Lower leg skin (tissue), 3 donors: Measurements from ENCODE around the gene CNTROB.

Source experiments
- POLR2A ChIP-seq, 2 donors: fragments of 450-650 bp; IDR thresholded peaks; one replicate each; pipeline ENCODE4 v1.6.1; 2016 to 2017; ENCODE audit warnings: antibody characterized with exemption in 2 of 2, mild to moderate bottlenecking in 1 of 2, moderate library complexity in 1 of 2
- TF ChIP-seq, protein P1 (sequence below), 3 donors: fragments of 450-650 bp; IDR thresholded peaks; one replicate each; pipeline ENCODE4 v1.5.1; 2016; ENCODE audit warnings: antibody characterized with exemption in 3 of 3, mild to moderate bottlenecking in 3 of 3, moderate library complexity in 2 of 3

DNA sequence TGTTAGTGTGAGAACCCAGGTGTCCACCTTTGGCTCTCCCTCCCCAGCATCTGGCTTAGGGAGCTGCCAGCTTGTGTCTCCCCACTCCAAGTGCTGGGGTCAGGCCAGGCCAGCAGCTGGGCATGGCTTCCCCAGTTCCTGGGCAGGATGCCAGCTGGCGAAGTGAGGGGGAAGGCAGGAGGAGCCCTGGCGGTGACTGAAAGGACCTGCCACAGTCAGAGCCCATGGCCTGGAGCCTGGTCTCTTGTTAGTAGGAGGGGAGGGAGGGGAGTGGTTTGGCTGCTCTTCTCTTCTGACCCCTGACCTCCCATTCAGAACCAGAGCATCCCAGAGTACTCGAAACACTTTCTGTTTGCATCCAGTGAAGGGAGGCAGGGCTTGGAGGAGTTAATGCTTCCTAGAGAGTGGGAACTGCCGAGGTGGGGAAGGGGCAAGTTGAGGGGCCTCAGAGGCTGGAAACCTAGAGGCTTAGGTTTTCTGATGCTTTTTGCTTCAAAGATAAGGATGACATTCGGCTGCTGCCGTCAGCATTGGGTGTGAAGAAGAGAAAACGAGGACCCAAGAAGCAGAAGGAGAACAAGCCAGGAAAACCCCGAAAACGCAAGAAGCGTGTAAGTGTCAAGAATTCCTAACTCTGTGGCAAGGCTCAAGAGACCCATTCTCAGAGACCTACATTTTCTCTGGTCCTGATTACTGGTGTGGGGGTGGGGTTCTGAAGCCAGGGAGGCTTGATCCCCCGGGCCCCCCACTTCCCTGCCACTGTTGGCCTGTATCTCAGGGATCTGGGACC lies 42.6 kb upstream of the CNTROB start:
- TF ChIP-seq, protein P1, sequence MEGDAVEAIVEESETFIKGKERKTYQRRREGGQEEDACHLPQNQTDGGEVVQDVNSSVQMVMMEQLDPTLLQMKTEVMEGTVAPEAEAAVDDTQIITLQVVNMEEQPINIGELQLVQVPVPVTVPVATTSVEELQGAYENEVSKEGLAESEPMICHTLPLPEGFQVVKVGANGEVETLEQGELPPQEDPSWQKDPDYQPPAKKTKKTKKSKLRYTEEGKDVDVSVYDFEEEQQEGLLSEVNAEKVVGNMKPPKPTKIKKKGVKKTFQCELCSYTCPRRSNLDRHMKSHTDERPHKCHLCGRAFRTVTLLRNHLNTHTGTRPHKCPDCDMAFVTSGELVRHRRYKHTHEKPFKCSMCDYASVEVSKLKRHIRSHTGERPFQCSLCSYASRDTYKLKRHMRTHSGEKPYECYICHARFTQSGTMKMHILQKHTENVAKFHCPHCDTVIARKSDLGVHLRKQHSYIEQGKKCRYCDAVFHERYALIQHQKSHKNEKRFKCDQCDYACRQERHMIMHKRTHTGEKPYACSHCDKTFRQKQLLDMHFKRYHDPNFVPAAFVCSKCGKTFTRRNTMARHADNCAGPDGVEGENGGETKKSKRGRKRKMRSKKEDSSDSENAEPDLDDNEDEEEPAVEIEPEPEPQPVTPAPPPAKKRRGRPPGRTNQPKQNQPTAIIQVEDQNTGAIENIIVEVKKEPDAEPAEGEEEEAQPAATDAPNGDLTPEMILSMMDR (IDR thresholded peaks at IDR 0.05), result no peak
- TF ChIP-seq POLR2A (IDR thresholded peaks at IDR 0.05), result no peak
